Measurements from ENCODE around the gene EFNA3.

DNA sequence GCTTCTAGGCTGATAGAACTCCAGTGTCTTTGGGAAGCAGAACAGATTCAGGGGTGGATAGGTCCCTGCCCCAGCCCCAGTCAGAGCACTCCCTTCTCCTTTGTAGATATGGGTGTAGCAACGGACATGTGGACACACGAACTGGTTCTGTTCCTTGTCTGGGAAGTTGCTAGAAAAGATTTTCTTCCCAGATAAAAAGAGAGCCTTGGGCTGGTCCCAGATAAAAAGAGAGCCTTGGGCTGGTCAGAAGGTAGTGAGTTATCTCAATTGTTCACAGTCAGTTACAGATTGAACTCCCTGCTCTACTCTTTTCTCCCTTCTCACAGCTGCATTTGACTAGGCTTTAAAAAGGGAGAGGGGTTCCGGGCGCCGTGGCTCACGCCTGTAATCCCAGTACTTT lies 41.6 kb downstream of the EFNA3 start:
- TF ChIP-seq ZNF596 (tag by site-specific recombination; IDR thresholded peaks at IDR 0.05) (no peak), ZNF521 (tag by site-specific recombination; IDR thresholded peaks at IDR 0.05) (no peak)
- TF ChIP-seq, protein P1, sequence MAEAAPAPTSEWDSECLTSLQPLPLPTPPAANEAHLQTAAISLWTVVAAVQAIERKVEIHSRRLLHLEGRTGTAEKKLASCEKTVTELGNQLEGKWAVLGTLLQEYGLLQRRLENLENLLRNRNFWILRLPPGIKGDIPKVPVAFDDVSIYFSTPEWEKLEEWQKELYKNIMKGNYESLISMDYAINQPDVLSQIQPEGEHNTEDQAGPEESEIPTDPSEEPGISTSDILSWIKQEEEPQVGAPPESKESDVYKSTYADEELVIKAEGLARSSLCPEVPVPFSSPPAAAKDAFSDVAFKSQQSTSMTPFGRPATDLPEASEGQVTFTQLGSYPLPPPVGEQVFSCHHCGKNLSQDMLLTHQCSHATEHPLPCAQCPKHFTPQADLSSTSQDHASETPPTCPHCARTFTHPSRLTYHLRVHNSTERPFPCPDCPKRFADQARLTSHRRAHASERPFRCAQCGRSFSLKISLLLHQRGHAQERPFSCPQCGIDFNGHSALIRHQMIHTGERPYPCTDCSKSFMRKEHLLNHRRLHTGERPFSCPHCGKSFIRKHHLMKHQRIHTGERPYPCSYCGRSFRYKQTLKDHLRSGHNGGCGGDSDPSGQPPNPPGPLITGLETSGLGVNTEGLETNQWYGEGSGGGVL (tag by site-specific recombination; IDR thresholded peaks at IDR 0.05) = no peak
- TF ChIP-seq, protein P2, sequence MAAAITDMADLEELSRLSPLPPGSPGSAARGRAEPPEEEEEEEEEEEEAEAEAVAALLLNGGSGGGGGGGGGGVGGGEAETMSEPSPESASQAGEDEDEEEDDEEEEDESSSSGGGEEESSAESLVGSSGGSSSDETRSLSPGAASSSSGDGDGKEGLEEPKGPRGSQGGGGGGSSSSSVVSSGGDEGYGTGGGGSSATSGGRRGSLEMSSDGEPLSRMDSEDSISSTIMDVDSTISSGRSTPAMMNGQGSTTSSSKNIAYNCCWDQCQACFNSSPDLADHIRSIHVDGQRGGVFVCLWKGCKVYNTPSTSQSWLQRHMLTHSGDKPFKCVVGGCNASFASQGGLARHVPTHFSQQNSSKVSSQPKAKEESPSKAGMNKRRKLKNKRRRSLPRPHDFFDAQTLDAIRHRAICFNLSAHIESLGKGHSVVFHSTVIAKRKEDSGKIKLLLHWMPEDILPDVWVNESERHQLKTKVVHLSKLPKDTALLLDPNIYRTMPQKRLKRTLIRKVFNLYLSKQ (tag by site-specific recombination; IDR thresholded peaks at IDR 0.05; ENCODE audit: borderline replicate concordance) = no peak

All from HEK293 (cell line).